Colonic mucosa (tissue), 4 donors: Measurements from ENCODE around the gene SOX6. TPM values are rescaled to one million over a fixed set of nuclear protein-coding genes. Genes with fewer than 3 reads are reported as not detected.

ENCODE experiments used
- DNase-seq: peaks from one replicate; pipeline ENCODE4 v3.0.0-alpha.2; 2020
- H3K27ac ChIP-seq: fragments of 200-600 bp; one replicate; pipeline ENCODE4 v1.8.0; 2021
- H3K27me3 ChIP-seq: fragments of 200-600 bp; one replicate; pipeline ENCODE4 v1.8.0; 2021
- H3K36me3 ChIP-seq: fragments of 200-600 bp; one replicate; pipeline ENCODE4 v1.8.0; 2021
- H3K4me1 ChIP-seq: fragments of 200-600 bp; one replicate; pipeline ENCODE4 v1.8.0; 2021; ENCODE audit warnings: mild to moderate bottlenecking
- H3K4me3 ChIP-seq: fragments of 200-600 bp; one replicate; pipeline ENCODE4 v1.8.0; 2021
- H3K9ac ChIP-seq, 2 donors: one replicate each; pipeline ENCODE4 v1.7.0; 2013; ENCODE audit warnings: control low read depth in 2 of 2, low read depth in 2 of 2, low read length in 2 of 2
- H3K9me3 ChIP-seq: fragments of 200-600 bp; one replicate; pipeline ENCODE4 v1.8.0; 2021
- intact Hi-C: fragments of 100-400 bp; cut with DNase I; formaldehyde crosslinking; loops from one replicate; pipeline ENCODE4 v1.14.1; 2022
- total RNA-seq, 2 donors: library from RNA; stranded (reverse); fragmentation: NEBNext Ultra II Directional in 1 of 2; extraction: Animal tissue kit (Norgen Biotek cat#: 25700) in 1 of 2; gene quantifications; one replicate each; pipeline ENCODE4 v1.2.1, GENCODE V29; 2021
- TF ChIP-seq, protein P1 (sequence below): fragments of 200-600 bp; IDR thresholded peaks from one replicate; pipeline ENCODE4 v1.8.0; 2022; ENCODE audit warnings: antibody characterized with exemption, mild to moderate bottlenecking
- donor health status: healthy.
- donor health status: DM: no; HTN: no; CAD: no.
- donor health status: DM: no; HTN: no; CAD: no.

Gene SOX6
- total RNA-seq, 2 donors from 2014 or later = 2.1 to 3.0 TPM

- Histone ChIP-seq H3K27me3 (no peaks in the 10 kb centered on the region), H3K27ac (no peak overlapping the region), H3K9me3 (no peaks in the 10 kb centered on the region), H3K9ac (no peak overlapping the region), H3K36me3 (no peaks in the 10 kb centered on the region), H3K4me1 (no peaks in the 10 kb centered on the region), H3K4me3 (no peak overlapping the region)
- DNase-seq = no peak
- intact Hi-C loops = no loop called here
- TF ChIP-seq, protein P1, sequence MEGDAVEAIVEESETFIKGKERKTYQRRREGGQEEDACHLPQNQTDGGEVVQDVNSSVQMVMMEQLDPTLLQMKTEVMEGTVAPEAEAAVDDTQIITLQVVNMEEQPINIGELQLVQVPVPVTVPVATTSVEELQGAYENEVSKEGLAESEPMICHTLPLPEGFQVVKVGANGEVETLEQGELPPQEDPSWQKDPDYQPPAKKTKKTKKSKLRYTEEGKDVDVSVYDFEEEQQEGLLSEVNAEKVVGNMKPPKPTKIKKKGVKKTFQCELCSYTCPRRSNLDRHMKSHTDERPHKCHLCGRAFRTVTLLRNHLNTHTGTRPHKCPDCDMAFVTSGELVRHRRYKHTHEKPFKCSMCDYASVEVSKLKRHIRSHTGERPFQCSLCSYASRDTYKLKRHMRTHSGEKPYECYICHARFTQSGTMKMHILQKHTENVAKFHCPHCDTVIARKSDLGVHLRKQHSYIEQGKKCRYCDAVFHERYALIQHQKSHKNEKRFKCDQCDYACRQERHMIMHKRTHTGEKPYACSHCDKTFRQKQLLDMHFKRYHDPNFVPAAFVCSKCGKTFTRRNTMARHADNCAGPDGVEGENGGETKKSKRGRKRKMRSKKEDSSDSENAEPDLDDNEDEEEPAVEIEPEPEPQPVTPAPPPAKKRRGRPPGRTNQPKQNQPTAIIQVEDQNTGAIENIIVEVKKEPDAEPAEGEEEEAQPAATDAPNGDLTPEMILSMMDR = no peak
Measured at GRCh38 chr11:16127732-16128131, 228.6 kb downstream of the SOX6 start.

DNA sequence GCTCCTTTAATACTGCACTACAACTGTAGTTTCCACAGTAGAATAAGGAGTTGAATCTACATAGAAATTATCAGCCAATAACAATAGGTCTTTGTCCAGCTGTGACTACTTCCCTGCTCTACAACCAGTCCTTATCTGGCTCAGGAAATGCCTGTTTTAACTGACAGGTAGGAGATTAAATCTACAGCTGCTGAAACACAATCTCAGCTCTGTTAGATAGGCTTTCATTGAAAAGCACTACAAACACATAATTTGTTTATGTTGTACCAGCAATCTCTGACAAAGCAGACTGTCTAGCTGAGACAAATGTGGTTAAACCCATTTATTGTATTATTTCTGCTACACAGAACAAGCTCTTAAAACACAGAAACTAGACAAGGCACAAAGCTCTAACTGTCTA lies 230.0 kb downstream of the SOX6 start:
- TF ChIP-seq, protein P1 = no peak
- Histone ChIP-seq H3K9me3 (no peaks in the 10 kb centered on the region), H3K9ac (no peak overlapping the region), H3K36me3 (no peaks in the 10 kb centered on the region), H3K27ac (no peak overlapping the region), H3K27me3 (no peaks in the 10 kb centered on the region), H3K4me3 (no peak overlapping the region), H3K4me1 (no peaks in the 10 kb centered on the region)
- intact Hi-C loops = no loop called here
- no peak for DNase-seq

DNA sequence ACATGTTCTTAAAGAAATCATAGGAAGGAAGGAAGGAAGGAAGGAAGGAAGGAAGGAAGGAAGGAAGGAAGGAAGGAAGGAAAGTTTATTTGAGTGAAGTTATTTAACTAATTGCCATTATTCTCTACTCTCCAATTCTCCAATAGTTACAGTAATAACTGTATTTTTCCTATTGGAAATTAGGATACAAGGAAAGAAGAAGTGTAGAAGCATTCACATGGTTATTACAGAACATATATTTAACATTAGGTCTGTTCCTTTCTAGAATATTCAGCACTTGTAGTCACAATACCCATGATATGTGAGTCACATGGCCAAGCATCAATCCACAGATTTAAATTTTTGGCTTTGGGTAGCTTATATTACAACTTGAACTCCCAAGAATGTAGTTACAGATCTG lies 230.6 kb downstream of the SOX6 start:
- H3K4me3 ChIP-seq = no peak overlapping the region
- no peak overlapping the region for H3K9ac ChIP-seq
- TF ChIP-seq, protein P1 = no peak
- no peaks in the 10 kb centered on the region for H3K4me1 ChIP-seq
- no peaks in the 10 kb centered on the region for H3K27me3 ChIP-seq
- H3K27ac ChIP-seq = no peak overlapping the region
- intact Hi-C loops = no loop called here
- H3K9me3 ChIP-seq = no peaks in the 10 kb centered on the region
- H3K36me3 ChIP-seq = no peaks in the 10 kb centered on the region
- no peak for DNase-seq

DNA sequence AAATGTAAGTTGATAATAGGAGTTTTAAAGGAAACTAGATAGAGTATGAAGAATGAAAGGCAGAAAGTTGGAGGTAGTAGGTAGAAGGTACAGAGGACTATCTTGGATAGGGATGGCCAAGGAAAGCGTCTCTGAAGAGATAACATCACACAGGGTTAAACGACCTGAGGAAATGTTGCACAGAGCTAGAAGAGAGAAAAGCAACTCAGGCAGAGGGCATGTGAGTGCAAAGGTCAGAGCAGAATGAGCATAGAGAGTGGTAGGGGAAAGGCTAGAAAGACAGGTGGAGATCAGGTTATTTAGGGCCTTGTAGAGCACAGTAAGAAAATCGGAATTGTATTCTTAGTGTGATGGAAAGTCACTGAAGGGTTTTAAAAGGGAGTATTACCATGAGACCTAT lies 232.0 kb downstream of the SOX6 start:
- no peaks in the 10 kb centered on the region for H3K36me3 ChIP-seq
- intact Hi-C loops = no loop called here
- H3K9me3 ChIP-seq = no peaks in the 10 kb centered on the region
- H3K27ac ChIP-seq = no peak overlapping the region
- no peak overlapping the region for H3K4me3 ChIP-seq
- no peaks in the 10 kb centered on the region for H3K4me1 ChIP-seq
- H3K9ac ChIP-seq = no peak overlapping the region
- H3K27me3 ChIP-seq = no peaks in the 10 kb centered on the region
- DNase-seq = no peak
- TF ChIP-seq, protein P1 = no peak

- Histone ChIP-seq H3K27ac (no peak overlapping the region), H3K36me3 (no peaks in the 10 kb centered on the region), H3K9me3 (no peaks in the 10 kb centered on the region), H3K4me1 (no peaks in the 10 kb centered on the region), H3K4me3 (no peak overlapping the region), H3K9ac (no peak overlapping the region), H3K27me3 (no peaks in the 10 kb centered on the region)
- no peak for DNase-seq
- intact Hi-C loops = no loop called here
- TF ChIP-seq, protein P1 = no peak
Measured at GRCh38 chr11:16121853-16122252, 234.5 kb downstream of the SOX6 start.

DNA sequence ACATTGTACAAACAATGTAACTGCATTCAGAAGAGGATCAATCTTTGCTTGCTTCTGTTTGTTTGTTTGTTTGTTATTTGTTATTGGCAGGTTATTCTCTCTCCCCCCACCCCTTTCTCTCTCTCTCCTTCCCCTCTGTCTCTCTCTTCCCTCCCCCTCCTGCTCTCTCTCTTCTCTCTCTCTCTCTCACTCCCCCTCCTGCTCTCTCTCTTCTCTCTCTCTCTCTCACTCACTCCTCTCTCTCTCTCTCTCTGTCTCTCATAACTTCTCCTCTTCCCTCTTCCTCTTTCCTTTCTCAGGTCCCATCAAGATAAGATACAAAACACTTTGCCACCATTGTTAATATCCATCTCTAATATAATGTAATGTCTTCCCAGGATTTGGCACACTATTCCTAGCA lies 236.3 kb downstream of the SOX6 start:
- no peak overlapping the region for H3K9ac ChIP-seq
- TF ChIP-seq, protein P1 = no peak

More for the DNA sequence above, 236.3 kb downstream of the SOX6 start:
- no peak overlapping the region for H3K4me3 ChIP-seq
- intact Hi-C loops = no loop called here
- DNase-seq = no peak
- H3K4me1 ChIP-seq = no peaks in the 10 kb centered on the region
- H3K9me3 ChIP-seq = no peaks in the 10 kb centered on the region
- H3K27me3 ChIP-seq = no peaks in the 10 kb centered on the region
- no peak overlapping the region for H3K27ac ChIP-seq
- H3K36me3 ChIP-seq = no peaks in the 10 kb centered on the region
